Kidney epithelial cell (primary cell): ENCODE data around the gene LAMC3. TPM values are rescaled to one million over a fixed set of nuclear protein-coding genes. Genes with fewer than 3 reads are reported as not detected.

ENCODE experiments used
- DNase-seq: peaks from one replicate; pipeline ENCODE4 v3.0.0-alpha.2; 2010; ENCODE audit warnings: low read depth
- H3K27me3 ChIP-seq: 2 replicates; pipeline ENCODE4 v1.6.0; 2011; ENCODE audit warnings: low read length; ENCODE audit not compliant: control insufficient read depth, insufficient read depth
- H3K36me3 ChIP-seq: 2 replicates; pipeline ENCODE4 v1.5.1; 2011; ENCODE audit warnings: low read length; ENCODE audit not compliant: control insufficient read depth, insufficient read depth
- H3K4me3 ChIP-seq: 2 replicates; pipeline ENCODE4 v1.5.1; 2011; ENCODE audit warnings: low read depth, mild to moderate bottlenecking, control low read depth, low read length
- total RNA-seq: library from RNA; depleted of rRNA; stranded (reverse); fragments of >200 nt; gene quantifications from 2 replicates; pipeline ENCODE4 v1.2.3, GENCODE V29; 2015
- TF ChIP-seq, protein P1 (sequence below): IDR thresholded peaks from 2 replicates; pipeline ENCODE4 v1.5.1; 2011; ENCODE audit warnings: mild to moderate bottlenecking, moderate library complexity, low read length, control low read depth, inconsistent platforms; ENCODE audit not compliant: insufficient read depth, poor library complexity, severe bottlenecking

Gene LAMC3
- total RNA-seq, 1 donor from 2014 or later = 7.5 TPM

GRCh38 chr9:131025953-131026858, 17.2 kb downstream of the LAMC3 start:
- H3K4me3 ChIP-seq = no peak overlapping the region
- H3K36me3 ChIP-seq = no peaks in the 10 kb centered on the region
- TF ChIP-seq, protein P1, sequence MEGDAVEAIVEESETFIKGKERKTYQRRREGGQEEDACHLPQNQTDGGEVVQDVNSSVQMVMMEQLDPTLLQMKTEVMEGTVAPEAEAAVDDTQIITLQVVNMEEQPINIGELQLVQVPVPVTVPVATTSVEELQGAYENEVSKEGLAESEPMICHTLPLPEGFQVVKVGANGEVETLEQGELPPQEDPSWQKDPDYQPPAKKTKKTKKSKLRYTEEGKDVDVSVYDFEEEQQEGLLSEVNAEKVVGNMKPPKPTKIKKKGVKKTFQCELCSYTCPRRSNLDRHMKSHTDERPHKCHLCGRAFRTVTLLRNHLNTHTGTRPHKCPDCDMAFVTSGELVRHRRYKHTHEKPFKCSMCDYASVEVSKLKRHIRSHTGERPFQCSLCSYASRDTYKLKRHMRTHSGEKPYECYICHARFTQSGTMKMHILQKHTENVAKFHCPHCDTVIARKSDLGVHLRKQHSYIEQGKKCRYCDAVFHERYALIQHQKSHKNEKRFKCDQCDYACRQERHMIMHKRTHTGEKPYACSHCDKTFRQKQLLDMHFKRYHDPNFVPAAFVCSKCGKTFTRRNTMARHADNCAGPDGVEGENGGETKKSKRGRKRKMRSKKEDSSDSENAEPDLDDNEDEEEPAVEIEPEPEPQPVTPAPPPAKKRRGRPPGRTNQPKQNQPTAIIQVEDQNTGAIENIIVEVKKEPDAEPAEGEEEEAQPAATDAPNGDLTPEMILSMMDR = no peak
- DNase-seq = no peak
- peaks cover 17% of the 10 kb centered on the region for H3K27me3 ChIP-seq

- TF ChIP-seq, protein P1 = no peak
- H3K36me3 ChIP-seq = no peaks in the 10 kb centered on the region
- DNase-seq = no peak
- peaks cover 21% of the 10 kb centered on the region for H3K27me3 ChIP-seq
- no peak overlapping the region for H3K4me3 ChIP-seq
Observed at GRCh38 chr9:131027048-131027871, 18.3 kb downstream of the LAMC3 start.

DNA sequence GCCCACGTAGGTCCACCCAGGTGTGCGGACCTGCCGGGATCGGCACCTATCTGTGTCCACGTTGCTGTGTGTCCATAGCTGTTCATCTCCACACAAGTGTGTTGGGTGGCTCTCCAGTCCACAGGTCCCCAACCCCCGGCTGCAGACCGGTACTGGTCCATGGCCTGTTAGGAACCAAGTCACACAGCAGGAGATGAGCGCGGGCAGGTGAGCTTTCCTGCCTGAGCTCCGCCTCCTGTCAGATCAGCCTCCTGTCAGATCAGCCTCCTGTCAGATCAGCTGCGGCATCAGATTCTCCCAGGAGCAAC, 18.9 kb downstream of the LAMC3 start:
- Histone ChIP-seq H3K4me3 (no peak overlapping the region), H3K27me3 (peaks cover 22% of the 10 kb centered on the region), H3K36me3 (no peaks in the 10 kb centered on the region)
- TF ChIP-seq, protein P1 = no peak
- no peak for DNase-seq

- TF ChIP-seq, protein P1 = no peak
- Histone ChIP-seq H3K4me3 (no peak overlapping the region), H3K36me3 (no peaks in the 10 kb centered on the region), H3K27me3 (peaks cover 22% of the 10 kb centered on the region)
- no peak for DNase-seq
Observed at GRCh38 chr9:131028221-131028884, 19.4 kb downstream of the LAMC3 start.

- no peaks in the 10 kb centered on the region for H3K36me3 ChIP-seq
- no peak for DNase-seq
- TF ChIP-seq, protein P1 = no peak
- peaks cover 25% of the 10 kb centered on the region for H3K27me3 ChIP-seq
- H3K4me3 ChIP-seq = no peak overlapping the region
Observed at GRCh38 chr9:131028931-131029573, 20.1 kb downstream of the LAMC3 start.
